A549 (cell line): ENCODE results near the gene ALPI. TPM values are rescaled to one million over a fixed set of nuclear protein-coding genes. Genes with fewer than 3 reads are reported as not detected.

ENCODE experiments used
- ATAC-seq, 2 experiments: fragments of 200-7000 bp in 1 of 2; fragments of >200 bp in 1 of 2; cut with Nextera tagmentation in 1 of 2; cut with Tn5 transposase in 1 of 2; 3 replicates each; pipeline versions ENCODE4 v1.8.0 to v1.9.1; 2018 to 2020; ENCODE audit warnings: mild to moderate bottlenecking in 1 of 2, moderate library complexity in 1 of 2
- CTCF ChIA-PET: fragments of 300-600 bp; sonication (Branson Sonifier 250); formaldehyde crosslinking; extraction: SDS; loops from one replicate; lab custom pipeline; 2021; ENCODE audit warnings: antibody characterized with exemption, inconsistent platforms; lab: Yijun Ruan, JAX
- POLR2A ChIA-PET: fragments of 350-600 bp; formaldehyde crosslinking; extraction: SDS; loops from one replicate; lab custom pipeline; 2021; ENCODE audit warnings: antibody characterized with exemption, inconsistent platforms; lab: Yijun Ruan, JAX
- DNase-seq, 2 experiments: peaks; one replicate each; pipeline versions ENCODE4 v3.0.0 to v3.0.0-alpha.2; 2011 to 2016; ENCODE audit warnings: low read depth in 1 of 2, low spot score in 1 of 2
- FAIRE-seq: peaks from 2 replicates; lab custom pipeline; 2011; peaks lifted over from hg19 to GRCh38; lab: Jason Lieb, UNC
- H3K27ac ChIP-seq, 2 experiments: fragments of >200 bp; sonication (Bioruptor Twin); formaldehyde crosslinking; 3 replicates each; pipeline ENCODE4 v1.5.1; 2016 to 2017
- H3K4me1 ChIP-seq: fragments of >200 bp; sonication (Bioruptor Twin); formaldehyde crosslinking; 3 replicates; pipeline ENCODE4 v1.6.1; 2016
- H3K4me2 ChIP-seq: fragments of >200 bp; sonication (Bioruptor Twin); formaldehyde crosslinking; 3 replicates; pipeline ENCODE4 v1.6.1; 2016
- H3K4me3 ChIP-seq: fragments of >200 bp; sonication (Bioruptor Twin); formaldehyde crosslinking; 3 replicates; pipeline ENCODE4 v1.5.1; 2016
- H3K9me3 ChIP-seq: fragments of >200 bp; sonication (Bioruptor Twin); formaldehyde crosslinking; 3 replicates; pipeline ENCODE4 v1.6.1; 2016
- ATOH8 ChIP-seq: fragments of 250-450 bp; sonication (Bioruptor Pico); IDR thresholded peaks from 2 replicates; pipeline ENCODE4 v1.5.0; 2020; ENCODE audit warnings: low read depth, mild to moderate bottlenecking, moderate library complexity
- CBX2 ChIP-seq: fragments of 200-600 bp; sonication (generic); IDR thresholded peaks from 2 replicates; pipeline ENCODE4 v1.6.1; 2016; ENCODE audit warnings: low read depth, mild to moderate bottlenecking, borderline replicate concordance
- CBX8 ChIP-seq: fragments of 200-600 bp; sonication (generic); IDR thresholded peaks from 2 replicates; pipeline ENCODE4 v1.6.1; 2016
- EP300 ChIP-seq, 2 experiments: fragments of >200 bp; sonication (Bioruptor Twin); formaldehyde crosslinking; IDR thresholded peaks; 2 replicates in 1 of 2; 3 replicates in 1 of 2; pipeline ENCODE4 v1.6.1; 2016 to 2017
- ESRRA ChIP-seq: fragments of 150-350 bp; IDR thresholded peaks from 2 replicates; pipeline ENCODE4 v1.6.1; 2014; ENCODE audit warnings: mild to moderate bottlenecking, low read length, borderline replicate concordance
- FOSB ChIP-seq: fragments of 250-450 bp; sonication (Bioruptor Pico); IDR thresholded peaks from 2 replicates; pipeline ENCODE4 v1.5.0; 2020; ENCODE audit warnings: mild to moderate bottlenecking, moderate library complexity
- FOXS1 ChIP-seq: fragments of 250-450 bp; sonication (Bioruptor Pico); IDR thresholded peaks from 2 replicates; pipeline ENCODE4 v1.5.0; 2020; ENCODE audit warnings: mild to moderate bottlenecking, moderate library complexity
- HOXB13 ChIP-seq: fragments of 250-450 bp; sonication (Bioruptor Pico); IDR thresholded peaks from 2 replicates; pipeline ENCODE4 v1.5.0; 2020; ENCODE audit warnings: low read depth, mild to moderate bottlenecking, moderate library complexity
- JUNB ChIP-seq: fragments of >200 bp; sonication (Bioruptor Twin); formaldehyde crosslinking; IDR thresholded peaks from 2 replicates; pipeline ENCODE4 v1.6.1; 2016
- MAFK ChIP-seq: fragments of 450-650 bp; IDR thresholded peaks from 2 replicates; pipeline ENCODE4 v1.6.1; 2014; ENCODE audit not compliant: partially characterized antibody
- MAX ChIP-seq: IDR thresholded peaks from 2 replicates; pipeline ENCODE4 v1.6.1; 2012
- MAZ ChIP-seq: fragments of 150-350 bp; IDR thresholded peaks from 2 replicates; pipeline ENCODE4 v1.6.1; 2014; ENCODE audit warnings: antibody characterized with exemption, low read depth, low read length, borderline replicate concordance
- MYC ChIP-seq: IDR thresholded peaks from 2 replicates; pipeline ENCODE4 v1.6.1; 2012; ENCODE audit warnings: mild to moderate bottlenecking, inconsistent platforms, low read length, improper control_type of control experiment, borderline replicate concordance
- NR3C1 ChIP-seq: fragments of >200 bp; sonication (Bioruptor Twin); formaldehyde crosslinking; IDR thresholded peaks from 3 replicates; pipeline ENCODE4 v1.6.1; 2017
- PHF8 ChIP-seq: fragments of 200-600 bp; sonication (generic); IDR thresholded peaks from 2 replicates; pipeline ENCODE4 v1.6.1; 2016; ENCODE audit warnings: low read depth, mild to moderate bottlenecking, antibody characterized with exemption, moderate library complexity, borderline replicate concordance
- RNF2 ChIP-seq: fragments of 200-600 bp; sonication (generic); IDR thresholded peaks from 2 replicates; pipeline ENCODE4 v1.6.1; 2016; ENCODE audit warnings: low read depth, mild to moderate bottlenecking, antibody characterized with exemption, moderate library complexity, borderline replicate concordance
- TP53 ChIP-seq: fragments of 250-450 bp; sonication (Bioruptor Pico); IDR thresholded peaks from 2 replicates; pipeline ENCODE4 v1.5.0; 2021; ENCODE audit warnings: mild to moderate bottlenecking, moderate library complexity
- ZC3H11A ChIP-seq: fragments of 450-650 bp; IDR thresholded peaks from 2 replicates; pipeline ENCODE4 v1.6.1; 2014; ENCODE audit warnings: antibody characterized with exemption, mild to moderate bottlenecking
- ZFP36 ChIP-seq: fragments of 450-650 bp; IDR thresholded peaks from 2 replicates; pipeline ENCODE4 v1.6.1; 2014; ENCODE audit warnings: borderline replicate concordance; ENCODE audit not compliant: partially characterized antibody
- ZNF302 ChIP-seq: fragments of 250-450 bp; sonication (Bioruptor Pico); IDR thresholded peaks from 2 replicates; pipeline ENCODE4 v1.9.0; 2021; ENCODE audit warnings: inconsistent platforms, mild to moderate bottlenecking, moderate library complexity
- ZSCAN20 ChIP-seq: fragments of 250-450 bp; sonication (Bioruptor Pico); IDR thresholded peaks from 2 replicates; pipeline ENCODE4 v1.8.0; 2022; ENCODE audit warnings: mild to moderate bottlenecking, moderate library complexity
- WGBS: methylation state at CpG from one replicate; pipeline ENCODE4 v1.1.6; 2017; ENCODE audit errors: missing lambda C conversion rate; 5-methylcytosine and 5-hydroxymethylcytosine counted together
- polyA plus RNA-seq, 4 experiments: library from polyadenylated mRNA; depleted of rRNA in 3 of 4; stranded (reverse); fragments of >200 nt; fragmentation: RNase III in 1 of 4; extraction: RNeasy Plus Mini Kit Qiagen cat#74134 plus additional on column Dnase treatment in 1 of 4; gene quantifications; 2 replicates in 3 of 4; 3 replicates in 1 of 4; pipeline ENCODE4 v1.2.3, GENCODE V29; 2011 to 2017
- TF ChIP-seq, protein P1 (sequence below): fragments of >200 bp; sonication (Bioruptor Twin); formaldehyde crosslinking; IDR thresholded peaks from 2 replicates; pipeline ENCODE4 v1.6.1; 2016
- TF ChIP-seq, protein P2 (sequence below): IDR thresholded peaks from 2 replicates; pipeline ENCODE4 v1.6.1; 2012
- TF ChIP-seq, protein P3 (sequence below): fragments of 150-350 bp; IDR thresholded peaks from 2 replicates; pipeline ENCODE4 v1.6.1; 2014; ENCODE audit warnings: low read depth, mild to moderate bottlenecking, low read length

Gene ALPI
- polyA plus RNA-seq, 2 of the 4 experiments (the other 2 are of a cell fraction): 0.05 TPM; not detected in 1

DNA sequence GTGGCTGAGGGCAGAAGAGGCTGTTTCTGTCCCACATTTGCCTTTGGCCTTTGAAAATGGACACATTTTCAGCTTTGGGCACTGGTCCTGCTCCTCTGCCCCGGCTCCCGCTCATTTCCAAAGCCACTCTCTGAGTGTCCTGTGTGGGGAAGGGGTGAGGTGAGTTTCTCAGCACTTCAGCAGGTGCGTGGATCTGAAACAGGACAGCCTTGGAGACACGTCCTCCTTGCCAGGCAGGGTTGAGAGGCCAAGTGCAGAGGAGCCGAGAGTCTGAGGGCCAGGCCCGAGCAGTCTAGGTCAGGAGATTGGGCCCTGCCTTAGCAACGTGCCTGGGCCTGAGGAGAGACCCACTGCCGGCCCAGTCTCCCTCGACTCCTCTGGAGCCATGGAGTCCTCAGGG lies 21.9 kb upstream of the ALPI start:
- ChIA-PET POLR2A (no interaction called here), CTCF (interaction anchor here (1.0 to 1.9 kb wide), 8 partner anchors 13 to 540 kb away, joined by 3 to 8 read pairs (median 3); no protein-coding TSS in a partner anchor)
- TF ChIP-seq MAX: no peak
- TF ChIP-seq MYC: no peak
- TF ChIP-seq PHF8: no peak
- no peak for TF ChIP-seq ATOH8
- no peak for TF ChIP-seq ZNF302 (CRISPR knock-in tag)
- no peak for TF ChIP-seq RNF2
- TF ChIP-seq, protein P1, sequence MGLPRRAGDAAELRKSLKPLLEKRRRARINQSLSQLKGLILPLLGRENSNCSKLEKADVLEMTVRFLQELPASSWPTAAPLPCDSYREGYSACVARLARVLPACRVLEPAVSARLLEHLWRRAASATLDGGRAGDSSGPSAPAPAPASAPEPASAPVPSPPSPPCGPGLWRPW: no peak
- TF ChIP-seq NR3C1: no peak
- no peak for TF ChIP-seq FOXS1 (CRISPR knock-in tag)
- TF ChIP-seq ZC3H11A: no peak
- no peak for TF ChIP-seq ZSCAN20 (CRISPR knock-in tag)
- TF ChIP-seq, protein P2, sequence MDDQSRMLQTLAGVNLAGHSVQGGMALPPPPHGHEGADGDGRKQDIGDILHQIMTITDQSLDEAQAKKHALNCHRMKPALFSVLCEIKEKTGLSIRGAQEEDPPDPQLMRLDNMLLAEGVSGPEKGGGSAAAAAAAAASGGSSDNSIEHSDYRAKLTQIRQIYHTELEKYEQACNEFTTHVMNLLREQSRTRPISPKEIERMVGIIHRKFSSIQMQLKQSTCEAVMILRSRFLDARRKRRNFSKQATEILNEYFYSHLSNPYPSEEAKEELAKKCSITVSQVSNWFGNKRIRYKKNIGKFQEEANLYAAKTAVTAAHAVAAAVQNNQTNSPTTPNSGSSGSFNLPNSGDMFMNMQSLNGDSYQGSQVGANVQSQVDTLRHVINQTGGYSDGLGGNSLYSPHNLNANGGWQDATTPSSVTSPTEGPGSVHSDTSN: no peak
- Histone ChIP-seq H3K4me2 (no peak overlapping the region), H3K4me3 (no peak overlapping the region), H3K9me3 (no peaks in the 10 kb centered on the region), H3K4me1 (no peaks in the 10 kb centered on the region), H3K27ac (no peak overlapping the region)
- WGBS: 86% methylated on average over 6 of the region's 9 CpGs
- DNase-seq: no peak
- no peak for FAIRE-seq
- no peak for ATAC-seq

DNA sequence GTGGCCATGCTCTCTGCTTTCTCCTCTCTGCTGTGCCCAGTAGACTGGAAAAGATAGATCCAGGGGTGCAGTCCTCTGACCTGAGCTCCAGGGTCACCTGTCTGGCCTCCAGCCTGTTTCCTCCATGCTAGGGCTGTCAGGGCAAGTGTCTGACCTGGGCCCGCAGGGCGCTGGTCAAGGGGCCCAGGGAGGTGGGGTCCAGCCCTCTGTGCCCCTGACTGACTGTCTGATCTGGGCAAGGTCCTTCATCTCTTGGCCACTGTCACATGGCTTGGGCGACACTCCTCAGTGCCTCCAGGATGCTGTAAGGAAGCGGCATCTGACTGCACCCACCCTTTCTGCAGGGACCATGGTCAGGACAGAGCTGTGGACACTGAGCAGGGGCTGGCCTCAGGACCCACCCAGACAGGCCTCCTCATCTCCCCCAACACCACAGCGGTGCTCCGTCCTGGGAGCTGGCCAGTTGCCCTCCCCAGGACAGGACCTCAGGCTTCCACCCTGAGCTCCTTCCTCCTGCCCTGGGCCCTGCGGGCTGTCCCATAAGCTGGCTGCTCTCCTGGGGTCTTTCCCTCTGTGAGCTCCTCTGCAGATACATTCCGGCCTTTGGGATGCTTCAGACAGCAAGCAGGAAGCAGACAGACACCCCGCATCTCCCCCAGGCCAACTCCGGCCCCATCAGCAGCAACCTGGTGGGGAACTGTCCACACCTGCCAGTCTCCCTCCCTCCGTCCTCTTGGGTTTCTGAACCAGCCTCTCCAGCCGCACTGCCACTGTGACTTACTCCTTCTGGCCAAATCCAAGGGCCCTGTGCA lies 21.2 kb upstream of the ALPI start:
- ChIA-PET CTCF (interaction anchor here (0.6 to 1.9 kb wide), 18 partner anchors 10 to 1446 kb away, joined by 3 to 8 read pairs (median 4); no protein-coding TSS in a partner anchor), POLR2A (no interaction called here)
- Histone ChIP-seq H3K4me1 (0 out of 3 replicates have a peak, but pooled peaks cover 2% of the 10 kb centered on the region), H3K9me3 (no peaks in the 10 kb centered on the region), H3K4me3 (no peak overlapping the region), H3K27ac (no peak overlapping the region), H3K4me2 (no peak overlapping the region)
- DNase-seq (no peak), FAIRE-seq (no peak), ATAC-seq (no peak)
- no peak for TF ChIP-seq ZFP36
- no peak for TF ChIP-seq EP300 (IDR thresholded peaks at IDR 0.05)
- TF ChIP-seq ATOH8: no peak
- TF ChIP-seq, protein P3, sequence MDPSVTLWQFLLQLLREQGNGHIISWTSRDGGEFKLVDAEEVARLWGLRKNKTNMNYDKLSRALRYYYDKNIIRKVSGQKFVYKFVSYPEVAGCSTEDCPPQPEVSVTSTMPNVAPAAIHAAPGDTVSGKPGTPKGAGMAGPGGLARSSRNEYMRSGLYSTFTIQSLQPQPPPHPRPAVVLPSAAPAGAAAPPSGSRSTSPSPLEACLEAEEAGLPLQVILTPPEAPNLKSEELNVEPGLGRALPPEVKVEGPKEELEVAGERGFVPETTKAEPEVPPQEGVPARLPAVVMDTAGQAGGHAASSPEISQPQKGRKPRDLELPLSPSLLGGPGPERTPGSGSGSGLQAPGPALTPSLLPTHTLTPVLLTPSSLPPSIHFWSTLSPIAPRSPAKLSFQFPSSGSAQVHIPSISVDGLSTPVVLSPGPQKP: no peak
- TF ChIP-seq MAZ: no peak
- TF ChIP-seq HOXB13 (CRISPR knock-in tag): no peak
- WGBS: 81% methylated on average over 10 of the region's 12 CpGs

- H3K4me2 ChIP-seq: no peak overlapping the region
- H3K4me1 ChIP-seq: peaks cover 7% of the 10 kb centered on the region; the same call in 1 of the 3 replicates
- H3K27ac ChIP-seq: no peak overlapping the region
- ATAC-seq: no peak
- TF ChIP-seq TP53 (CRISPR knock-in tag) (no peak), ZC3H11A (no peak), ESRRA (no peak), MAFK (no peak), NR3C1 (no peak), JUNB (no peak), FOSB (no peak), HOXB13 (CRISPR knock-in tag) (no peak), FOXS1 (CRISPR knock-in tag) (no peak), PHF8 (no peak), CBX8 (no peak), CBX2 (no peak)
- TF ChIP-seq, protein P2: no peak
- no peaks in the 10 kb centered on the region for H3K9me3 ChIP-seq
- no peak overlapping the region for H3K4me3 ChIP-seq
- ChIA-PET POLR2A (no interaction called here), CTCF (interaction anchor here (0.6 to 2.9 kb wide), 17 partner anchors 9 to 536 kb away, joined by 3 to 16 read pairs (median 4); no protein-coding TSS in a partner anchor)
- 83% methylated on average over 4 of the region's 4 CpGs for WGBS
- no peak for DNase-seq
- no peak for FAIRE-seq
Observed at GRCh38 chr2:232435375-232435648, 20.6 kb upstream of the ALPI start.
